Measurements from ENCODE around the gene SP100. TPM values are rescaled to one million over a fixed set of nuclear protein-coding genes. Genes with fewer than 3 reads are reported as not detected.

Gene SP100
- total and polyA plus RNA-seq, 11 donors, result 32.6 to 133 (median 67.5) TPM

DNA sequence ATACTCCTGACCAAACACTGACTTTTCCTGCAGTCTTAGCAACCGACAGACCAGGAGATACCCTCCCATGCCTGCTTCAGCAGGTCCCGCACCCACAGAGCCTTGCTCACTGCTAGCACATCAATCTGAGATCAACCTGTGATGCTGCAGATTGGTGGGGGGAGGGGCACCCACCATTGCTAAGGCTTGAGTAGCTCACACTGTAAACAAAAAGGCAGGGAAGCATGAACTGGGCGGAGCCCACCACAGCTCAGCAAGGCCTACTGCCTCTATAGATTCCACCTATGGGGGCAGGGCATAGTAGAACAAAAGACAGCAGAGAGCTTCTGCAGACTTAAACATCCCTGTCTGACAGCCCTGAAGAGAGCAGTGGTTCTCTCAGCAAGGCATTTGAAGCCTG is 109.7 kb downstream of the SP100 start:
- no peaks in the 10 kb centered on the region for H3K27me3 ChIP-seq
- 93 to 97% (median 94%) methylated on average over 3 of the region's 3 CpGs for WGBS, 4 donors
- peaks cover 0 to 60% (median 26%) of the 10 kb centered on the region in 12 donors for H3K9me3 ChIP-seq
- peaks cover 0 to 11% (median 0%) of the 10 kb centered on the region in 9 donors for H3K36me3 ChIP-seq
- ATAC-seq, result no peak
- H3K4me1 ChIP-seq, result no peaks in the 10 kb centered on the region
- H3K27ac ChIP-seq, result no peak overlapping the region
- intact Hi-C loops (cut with DNase I), result no loop called here
- TF ChIP-seq POLR2A (IDR thresholded peaks at IDR 0.05), result no peak
- TF ChIP-seq, protein P1, sequence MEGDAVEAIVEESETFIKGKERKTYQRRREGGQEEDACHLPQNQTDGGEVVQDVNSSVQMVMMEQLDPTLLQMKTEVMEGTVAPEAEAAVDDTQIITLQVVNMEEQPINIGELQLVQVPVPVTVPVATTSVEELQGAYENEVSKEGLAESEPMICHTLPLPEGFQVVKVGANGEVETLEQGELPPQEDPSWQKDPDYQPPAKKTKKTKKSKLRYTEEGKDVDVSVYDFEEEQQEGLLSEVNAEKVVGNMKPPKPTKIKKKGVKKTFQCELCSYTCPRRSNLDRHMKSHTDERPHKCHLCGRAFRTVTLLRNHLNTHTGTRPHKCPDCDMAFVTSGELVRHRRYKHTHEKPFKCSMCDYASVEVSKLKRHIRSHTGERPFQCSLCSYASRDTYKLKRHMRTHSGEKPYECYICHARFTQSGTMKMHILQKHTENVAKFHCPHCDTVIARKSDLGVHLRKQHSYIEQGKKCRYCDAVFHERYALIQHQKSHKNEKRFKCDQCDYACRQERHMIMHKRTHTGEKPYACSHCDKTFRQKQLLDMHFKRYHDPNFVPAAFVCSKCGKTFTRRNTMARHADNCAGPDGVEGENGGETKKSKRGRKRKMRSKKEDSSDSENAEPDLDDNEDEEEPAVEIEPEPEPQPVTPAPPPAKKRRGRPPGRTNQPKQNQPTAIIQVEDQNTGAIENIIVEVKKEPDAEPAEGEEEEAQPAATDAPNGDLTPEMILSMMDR (IDR thresholded peaks at IDR 0.05), result no peak
- H3K4me3 ChIP-seq, result no peak overlapping the region
- no peak for DNase-seq

DNA sequence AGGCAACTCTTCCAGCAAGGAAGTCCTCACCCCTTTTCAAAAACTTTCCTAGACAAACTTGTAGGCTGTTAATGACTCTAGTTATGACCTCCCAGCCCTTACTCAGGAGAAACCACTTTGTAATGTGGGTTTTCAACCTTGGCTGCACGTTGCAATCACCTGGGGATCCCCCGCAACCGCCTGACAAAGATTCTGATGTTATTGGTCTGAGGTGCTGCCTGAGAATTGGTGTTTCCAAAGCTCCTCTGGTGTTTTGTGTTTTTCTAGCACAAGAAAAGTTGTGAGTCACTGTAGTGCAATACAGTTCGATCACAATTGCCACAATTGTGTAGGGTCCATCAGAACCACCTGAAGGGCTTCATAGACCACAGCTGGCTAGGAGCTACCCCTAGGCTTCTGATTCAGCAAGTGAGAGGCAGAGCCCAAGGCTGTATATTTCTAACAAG is 121.6 kb downstream of the SP100 start:
- ATAC-seq, result no peak
- Histone ChIP-seq H3K9me3 (peaks cover 0 to 11% (median 0%) of the 10 kb centered on the region in 12 donors), H3K27ac (no peak overlapping the region), H3K4me1 (peaks cover 0 to 2% (median 0%) of the 10 kb centered on the region in 12 donors), H3K4me3 (no peak overlapping the region), H3K27me3 (no peaks in the 10 kb centered on the region), H3K36me3 (peaks cover 0 to 34% (median 20%) of the 10 kb centered on the region in 9 donors)
- WGBS, 4 donors, result 83 to 87% (median 85%) methylated on average over 4 of the region's 4 CpGs
- DNase-seq, result no peak
- intact Hi-C loops (cut with DNase I), result no loop called here
- TF ChIP-seq POLR2A (IDR thresholded peaks at IDR 0.05), result no peak
- TF ChIP-seq, protein P1 (IDR thresholded peaks at IDR 0.05), result no peak

DNA sequence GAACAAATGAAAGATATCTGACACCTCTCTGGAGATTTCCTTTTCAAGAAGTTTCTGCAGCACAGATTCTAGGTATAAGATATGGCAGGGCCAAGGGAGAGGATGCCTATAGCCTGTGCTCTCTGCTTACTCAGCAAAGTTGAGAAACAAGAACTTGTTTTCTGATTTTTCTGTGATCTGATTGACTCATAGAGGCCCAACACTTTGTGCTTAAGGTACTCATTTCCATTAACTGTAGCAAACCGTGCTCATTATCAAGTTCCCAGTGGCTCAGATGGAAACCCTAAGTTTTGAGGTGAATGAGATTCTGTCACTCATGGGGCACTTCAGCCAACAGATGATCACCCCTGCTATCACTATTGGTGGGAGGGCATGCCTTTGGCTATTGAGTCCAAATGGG is 124.3 kb downstream of the SP100 start:
- intact Hi-C loops (cut with DNase I), result no loop called here
- no peak for TF ChIP-seq POLR2A (IDR thresholded peaks at IDR 0.05)
- TF ChIP-seq, protein P1 (IDR thresholded peaks at IDR 0.05), result no peak
- H3K36me3 ChIP-seq, result peaks cover 0 to 53% (median 34%) of the 10 kb centered on the region in 9 donors

DNA sequence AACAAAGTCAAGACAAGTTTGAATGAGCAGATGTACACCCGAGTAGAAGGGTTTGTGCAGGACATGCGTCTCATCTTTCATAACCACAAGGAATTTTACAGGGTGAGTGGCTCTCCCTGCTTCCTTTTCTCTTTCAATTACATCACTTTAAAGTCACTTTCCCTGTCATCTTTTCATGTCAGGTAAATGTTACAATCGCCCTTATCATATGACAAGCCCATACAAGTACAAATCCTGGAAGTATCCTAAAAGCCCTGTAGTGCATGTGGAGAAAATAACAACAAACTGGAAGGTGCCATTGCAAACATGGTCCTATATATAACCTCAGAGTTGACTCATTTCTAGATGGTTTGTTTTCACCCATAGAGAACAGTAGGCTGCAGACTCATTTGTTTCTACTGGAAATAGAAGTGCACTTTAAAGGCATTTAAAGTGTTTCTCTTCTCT is 126.0 kb downstream of the SP100 start:
- Histone ChIP-seq H3K4me3 (no peak overlapping the region), H3K9me3 (peaks cover 0 to 35% (median 3%) of the 10 kb centered on the region in 12 donors), H3K4me1 (peaks cover 0 to 2% (median 0%) of the 10 kb centered on the region in 12 donors), H3K27me3 (no peaks in the 10 kb centered on the region), H3K36me3 (peaks cover 0 to 53% (median 34%) of the 10 kb centered on the region in 9 donors), H3K27ac (no peak overlapping the region)
- DNase-seq, result no peak
- TF ChIP-seq, protein P1 (IDR thresholded peaks at IDR 0.05), result no peak
- no peak for TF ChIP-seq POLR2A (IDR thresholded peaks at IDR 0.05)
- intact Hi-C loops (cut with DNase I), result no loop called here
- no peak for ATAC-seq
- 69 to 86% (median 84%) methylated on average over 3 of the region's 3 CpGs for WGBS, 4 donors

More for the DNA sequence above, 124.3 kb downstream of the SP100 start:
- 85 to 93% (median 89%) methylated on average over 1 of the region's 1 CpG for WGBS, 4 donors
- H3K27me3 ChIP-seq, result no peaks in the 10 kb centered on the region
- peaks cover 0 to 2% (median 0%) of the 10 kb centered on the region in 12 donors for H3K4me1 ChIP-seq
- no peak overlapping the region for H3K4me3 ChIP-seq
- no peak for ATAC-seq
- no peak overlapping the region for H3K27ac ChIP-seq
- peaks cover 0 to 29% (median 2%) of the 10 kb centered on the region in 12 donors for H3K9me3 ChIP-seq
- no peak for DNase-seq
